HG03139 (cell line): ENCODE results near the gene KCTD5.

Experiments used
- ATAC-seq: cut with Tn5 transposase; IDR thresholded peaks from one replicate; pipeline ENCODE4 v1.9.1; 2021; ENCODE audit not compliant: unreplicated experiment

KCTD5 gene

GRCh38 chr16:2708955-2709587, 26.7 kb downstream of the KCTD5 start:
- no peak for ATAC-seq

- no peak for ATAC-seq
Measured at GRCh38 chr16:2709588-2709984, 27.3 kb downstream of the KCTD5 start.

- ATAC-seq, result no peak
Measured at GRCh38 chr16:2710021-2710710, 27.8 kb downstream of the KCTD5 start.

- no peak for ATAC-seq
Measured at GRCh38 chr16:2710711-2711231, 28.4 kb downstream of the KCTD5 start.

GRCh38 chr16:2711370-2712062, 29.2 kb downstream of the KCTD5 start:
- no peak for ATAC-seq

GRCh38 chr16:2712063-2712441, 29.7 kb downstream of the KCTD5 start:
- ATAC-seq, result no peak

- no peak for ATAC-seq
Measured at GRCh38 chr16:2712546-2712945, 30.2 kb downstream of the KCTD5 start.

- no peak for ATAC-seq
Measured at GRCh38 chr16:2713523-2713922, 31.2 kb downstream of the KCTD5 start.

- ATAC-seq, result no peak
Measured at GRCh38 chr16:2713985-2714774, 31.9 kb downstream of the KCTD5 start.

GRCh38 chr16:2715064-2715463, 32.7 kb downstream of the KCTD5 start:
- no peak for ATAC-seq

- ATAC-seq, result no peak
Measured at GRCh38 chr16:2715519-2715918, 33.2 kb downstream of the KCTD5 start.

GRCh38 chr16:2715966-2716885, 33.9 kb downstream of the KCTD5 start:
- no peak for ATAC-seq

- ATAC-seq, result no peak
Measured at GRCh38 chr16:2716948-2717347, 34.6 kb downstream of the KCTD5 start.

- no peak for ATAC-seq
Measured at GRCh38 chr16:2717383-2718263, 35.3 kb downstream of the KCTD5 start.

GRCh38 chr16:2719328-2720063, 37.2 kb downstream of the KCTD5 start:
- ATAC-seq, result no peak

- no peak for ATAC-seq
Measured at GRCh38 chr16:2720064-2720457, 37.7 kb downstream of the KCTD5 start, which contains the start of gene PRSS27. TSS of gene PRSS27 (minus strand) at chr16:2720224. CDS start at chr16:2720160, 64 bp downstream.

GRCh38 chr16:2720719-2721633, 38.7 kb downstream of the KCTD5 start:
- ATAC-seq, result peak; percentile 71
